ENCODE results near the gene NFATC2IP. TPM values are rescaled to one million over a fixed set of nuclear protein-coding genes. Genes with fewer than 3 reads are reported as not detected.
A peak's percentile ranks its signal among the peaks of the same experiment; 100 is the strongest.

The NFATC2IP gene
- polyA plus RNA-seq, 1 donor from 2014 or later, result 39.1 TPM

- no peaks in the 10 kb centered on the region for H3K27me3 ChIP-seq (ENCODE audit: insufficient read depth, low read depth, low read length)
- H4K20me1 ChIP-seq (ENCODE audit: insufficient read depth), result no peaks in the 10 kb centered on the region
- peaks cover 6% of the 10 kb centered on the region for H3K79me2 ChIP-seq (replicated peaks; ENCODE audit: insufficient read depth, low read length)
- H3K9ac ChIP-seq (ENCODE audit: low read length), result no peak overlapping the region
- TF ChIP-seq RAD21 (conservative IDR thresholded peaks at IDR 0.05) (no peak), EZH2 (IDR thresholded peaks at IDR 0.05; ENCODE audit: borderline replicate concordance, insufficient read depth, low read length, poor library complexity, severe bottlenecking) (no peak), MXI1 (conservative IDR thresholded peaks at IDR 0.05; ENCODE audit: poor library complexity, severe bottlenecking) (no peak), EP300 (conservative IDR thresholded peaks at IDR 0.05; ENCODE audit: poor library complexity, severe bottlenecking) (no peak), TAF1 (IDR thresholded peaks at IDR 0.05; ENCODE audit: low read depth) (no peak), POLR2AphosphoS5 (IDR thresholded peaks at IDR 0.05) (no peak), SMC3 (conservative IDR thresholded peaks at IDR 0.05; ENCODE audit: poor library complexity) (no peak)
- TF ChIP-seq, protein P1, sequence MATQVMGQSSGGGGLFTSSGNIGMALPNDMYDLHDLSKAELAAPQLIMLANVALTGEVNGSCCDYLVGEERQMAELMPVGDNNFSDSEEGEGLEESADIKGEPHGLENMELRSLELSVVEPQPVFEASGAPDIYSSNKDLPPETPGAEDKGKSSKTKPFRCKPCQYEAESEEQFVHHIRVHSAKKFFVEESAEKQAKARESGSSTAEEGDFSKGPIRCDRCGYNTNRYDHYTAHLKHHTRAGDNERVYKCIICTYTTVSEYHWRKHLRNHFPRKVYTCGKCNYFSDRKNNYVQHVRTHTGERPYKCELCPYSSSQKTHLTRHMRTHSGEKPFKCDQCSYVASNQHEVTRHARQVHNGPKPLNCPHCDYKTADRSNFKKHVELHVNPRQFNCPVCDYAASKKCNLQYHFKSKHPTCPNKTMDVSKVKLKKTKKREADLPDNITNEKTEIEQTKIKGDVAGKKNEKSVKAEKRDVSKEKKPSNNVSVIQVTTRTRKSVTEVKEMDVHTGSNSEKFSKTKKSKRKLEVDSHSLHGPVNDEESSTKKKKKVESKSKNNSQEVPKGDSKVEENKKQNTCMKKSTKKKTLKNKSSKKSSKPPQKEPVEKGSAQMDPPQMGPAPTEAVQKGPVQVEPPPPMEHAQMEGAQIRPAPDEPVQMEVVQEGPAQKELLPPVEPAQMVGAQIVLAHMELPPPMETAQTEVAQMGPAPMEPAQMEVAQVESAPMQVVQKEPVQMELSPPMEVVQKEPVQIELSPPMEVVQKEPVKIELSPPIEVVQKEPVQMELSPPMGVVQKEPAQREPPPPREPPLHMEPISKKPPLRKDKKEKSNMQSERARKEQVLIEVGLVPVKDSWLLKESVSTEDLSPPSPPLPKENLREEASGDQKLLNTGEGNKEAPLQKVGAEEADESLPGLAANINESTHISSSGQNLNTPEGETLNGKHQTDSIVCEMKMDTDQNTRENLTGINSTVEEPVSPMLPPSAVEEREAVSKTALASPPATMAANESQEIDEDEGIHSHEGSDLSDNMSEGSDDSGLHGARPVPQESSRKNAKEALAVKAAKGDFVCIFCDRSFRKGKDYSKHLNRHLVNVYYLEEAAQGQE (IDR thresholded peaks at IDR 0.05; ENCODE audit: borderline replicate concordance), result no peak
- TF ChIP-seq, protein P2, sequence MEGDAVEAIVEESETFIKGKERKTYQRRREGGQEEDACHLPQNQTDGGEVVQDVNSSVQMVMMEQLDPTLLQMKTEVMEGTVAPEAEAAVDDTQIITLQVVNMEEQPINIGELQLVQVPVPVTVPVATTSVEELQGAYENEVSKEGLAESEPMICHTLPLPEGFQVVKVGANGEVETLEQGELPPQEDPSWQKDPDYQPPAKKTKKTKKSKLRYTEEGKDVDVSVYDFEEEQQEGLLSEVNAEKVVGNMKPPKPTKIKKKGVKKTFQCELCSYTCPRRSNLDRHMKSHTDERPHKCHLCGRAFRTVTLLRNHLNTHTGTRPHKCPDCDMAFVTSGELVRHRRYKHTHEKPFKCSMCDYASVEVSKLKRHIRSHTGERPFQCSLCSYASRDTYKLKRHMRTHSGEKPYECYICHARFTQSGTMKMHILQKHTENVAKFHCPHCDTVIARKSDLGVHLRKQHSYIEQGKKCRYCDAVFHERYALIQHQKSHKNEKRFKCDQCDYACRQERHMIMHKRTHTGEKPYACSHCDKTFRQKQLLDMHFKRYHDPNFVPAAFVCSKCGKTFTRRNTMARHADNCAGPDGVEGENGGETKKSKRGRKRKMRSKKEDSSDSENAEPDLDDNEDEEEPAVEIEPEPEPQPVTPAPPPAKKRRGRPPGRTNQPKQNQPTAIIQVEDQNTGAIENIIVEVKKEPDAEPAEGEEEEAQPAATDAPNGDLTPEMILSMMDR (IDR thresholded peaks at IDR 0.05; ENCODE audit: poor library complexity, severe bottlenecking), result no peak
- no peaks in the 10 kb centered on the region for H3K9me2 ChIP-seq (ENCODE audit: insufficient read depth, low read length)
- H3K36me3 ChIP-seq (ENCODE audit: insufficient read depth, low read length), result no peaks in the 10 kb centered on the region
- no peak overlapping the region for H2AFZ ChIP-seq (ENCODE audit: low read depth, low read length)
- H3F3A ChIP-seq (ENCODE audit: insufficient read depth, low read length, poor library complexity, severe bottlenecking), result no peaks in the 10 kb centered on the region
- no peak overlapping the region for H3K4me3 ChIP-seq (ENCODE audit: low read length)
- no peaks in the 10 kb centered on the region for H3K9me3 ChIP-seq (ENCODE audit: low read length)
- no peak overlapping the region for H3K4me2 ChIP-seq (ENCODE audit: low read length)
- no peak overlapping the region for H3K27ac ChIP-seq (ENCODE audit: low read length)
Measured at GRCh38 chr16:28946681-28947080, 4.1 kb upstream of the NFATC2IP start.

- Histone ChIP-seq H3K9ac (ENCODE audit: low read length) (peak overlapping the region; percentile 74), H3K4me2 (ENCODE audit: low read length) (peak overlapping the region; percentile 77), H3K4me3 (ENCODE audit: low read length) (peak overlapping the region; percentile 91), H3F3A (ENCODE audit: insufficient read depth, low read length, poor library complexity, severe bottlenecking) (no peaks in the 10 kb centered on the region), H3K27me3 (ENCODE audit: insufficient read depth, low read depth, low read length) (no peaks in the 10 kb centered on the region), H4K20me1 (ENCODE audit: insufficient read depth) (no peaks in the 10 kb centered on the region), H3K9me2 (ENCODE audit: insufficient read depth, low read length) (no peaks in the 10 kb centered on the region), H3K36me3 (ENCODE audit: insufficient read depth, low read length) (no peaks in the 10 kb centered on the region), H3K27ac (ENCODE audit: low read length) (peak overlapping the region; percentile 49), H3K79me2 (replicated peaks; ENCODE audit: insufficient read depth, low read length) (peaks cover 14% of the 10 kb centered on the region), H3K9me3 (ENCODE audit: low read length) (no peaks in the 10 kb centered on the region), H2AFZ (ENCODE audit: low read depth, low read length) (peak overlapping the region; percentile 76)
- TF ChIP-seq, protein P2 (IDR thresholded peaks at IDR 0.05; ENCODE audit: poor library complexity, severe bottlenecking), result no peak
- TF ChIP-seq EP300 (conservative IDR thresholded peaks at IDR 0.05; ENCODE audit: poor library complexity, severe bottlenecking) (no peak), POLR2AphosphoS5 (IDR thresholded peaks at IDR 0.05) (no peak)
Measured at GRCh38 chr16:28951410-28951943, 740 bp downstream of the NFATC2IP start.

Data from neural cell (in vitro differentiated cells).